GM18507 (cell line): Measurements from ENCODE around the gene DLGAP1.
"Not testable (repeated sequence)": the region's sequence is repeated elsewhere in the genome, so short reads cannot be mapped to it uniquely, and the experiment has no call there.

Source experiments
- DNase-seq: peaks from one replicate; pipeline ENCODE4 v3.0.0; 2011; ENCODE audit warnings: low read depth; ENCODE audit not compliant: insufficient read length; ENCODE audit errors: extremely low spot score
- FAIRE-seq: peaks from 2 replicates; lab custom pipeline; 2011; peaks lifted over from hg19 to GRCh38; lab: Jason Lieb, UNC

The DLGAP1 gene

DNA sequence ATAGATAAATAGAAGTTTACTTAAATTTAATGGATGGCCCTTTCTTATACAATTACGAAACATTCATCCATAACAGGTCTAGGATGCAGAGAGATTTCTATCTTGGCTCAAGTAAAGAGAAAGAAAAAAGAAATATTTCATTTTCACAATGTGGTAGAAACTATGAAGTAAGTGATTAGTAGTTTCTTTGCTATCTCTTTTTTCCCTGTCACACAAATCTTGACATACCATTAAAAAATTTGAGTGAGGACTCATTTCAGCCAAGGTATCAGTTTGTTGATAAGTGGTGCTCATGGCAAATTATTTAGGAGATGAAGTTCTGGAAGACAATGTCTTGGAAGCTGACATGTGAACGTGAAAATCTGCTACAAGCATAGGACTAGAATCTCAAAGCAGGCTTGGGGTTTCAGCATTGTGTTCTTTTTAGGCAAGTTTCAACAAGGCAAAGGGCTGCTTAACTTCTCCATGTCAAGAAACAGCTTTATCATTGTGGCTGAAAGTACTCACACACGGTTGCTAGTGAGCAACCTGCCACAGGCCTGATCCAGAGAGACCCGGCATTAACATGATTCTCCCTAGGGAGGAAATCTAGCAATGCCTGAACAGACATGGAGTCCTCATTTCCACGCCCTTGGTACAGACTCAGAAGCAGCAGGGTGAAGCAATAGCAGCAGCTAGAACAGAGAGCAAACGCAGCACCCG lies 414.6 kb downstream of the DLGAP1 start:
- FAIRE-seq (no peak), DNase-seq (no peak)

DNA sequence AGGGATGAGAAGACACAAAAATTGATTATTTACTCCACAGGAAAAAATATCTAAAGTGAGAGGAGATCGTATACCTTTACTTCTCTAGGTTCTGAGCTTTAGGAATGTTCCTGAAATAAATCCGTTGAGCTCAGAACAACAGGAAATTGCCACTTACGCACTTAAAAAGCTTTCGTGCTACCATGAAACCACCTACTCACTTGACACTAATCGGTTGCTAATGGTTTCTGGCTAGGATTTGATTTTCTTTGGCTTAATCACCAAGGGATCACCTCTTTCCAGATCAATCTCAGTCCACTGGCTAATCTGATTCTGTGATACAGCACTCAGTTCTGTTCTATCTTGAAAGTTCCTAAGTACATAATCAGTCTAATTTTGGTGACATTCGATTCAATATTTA lies 419.6 kb downstream of the DLGAP1 start:
- no peak for DNase-seq
- no peak for FAIRE-seq

DNA sequence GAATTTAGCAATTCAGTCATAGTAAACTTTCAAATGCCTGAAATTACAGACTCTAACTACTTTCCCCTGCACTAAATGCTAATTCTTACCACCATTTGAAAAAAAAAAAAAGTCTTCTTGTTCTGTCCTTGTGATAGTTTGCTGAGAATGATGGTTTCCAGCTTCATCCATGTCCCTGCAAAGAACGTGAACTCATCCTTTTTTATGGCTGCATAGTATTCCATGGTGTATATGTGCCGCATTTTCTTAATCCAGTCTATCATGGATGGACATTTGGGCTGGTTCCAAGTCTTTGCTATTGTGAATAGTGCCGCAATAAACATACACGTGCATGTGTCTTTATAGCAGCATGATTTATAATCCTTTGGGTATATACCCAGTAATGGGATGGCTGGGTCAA lies 420.3 kb downstream of the DLGAP1 start:
- not testable (repeated sequence) for FAIRE-seq, DNase-seq

DNA sequence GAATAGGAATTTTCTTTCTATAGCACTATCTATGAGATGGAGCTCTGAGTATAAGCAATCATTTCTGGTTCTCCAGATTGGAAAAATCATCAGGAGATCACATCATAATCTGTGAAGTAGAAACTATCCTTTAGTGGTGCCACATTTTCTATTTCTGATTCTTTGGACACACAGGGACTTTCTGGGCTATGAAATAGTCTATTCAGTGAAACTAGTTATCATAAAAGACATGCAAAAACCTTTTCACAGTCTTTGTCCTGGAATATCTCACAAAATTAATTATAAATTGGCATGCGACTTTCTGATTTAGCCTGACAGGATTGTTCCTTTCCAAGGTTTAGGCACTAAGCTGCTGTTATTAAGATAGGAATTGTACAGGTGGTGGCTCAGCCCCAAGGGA lies 428.6 kb downstream of the DLGAP1 start:
- FAIRE-seq (no peak), DNase-seq (no peak)

DNA sequence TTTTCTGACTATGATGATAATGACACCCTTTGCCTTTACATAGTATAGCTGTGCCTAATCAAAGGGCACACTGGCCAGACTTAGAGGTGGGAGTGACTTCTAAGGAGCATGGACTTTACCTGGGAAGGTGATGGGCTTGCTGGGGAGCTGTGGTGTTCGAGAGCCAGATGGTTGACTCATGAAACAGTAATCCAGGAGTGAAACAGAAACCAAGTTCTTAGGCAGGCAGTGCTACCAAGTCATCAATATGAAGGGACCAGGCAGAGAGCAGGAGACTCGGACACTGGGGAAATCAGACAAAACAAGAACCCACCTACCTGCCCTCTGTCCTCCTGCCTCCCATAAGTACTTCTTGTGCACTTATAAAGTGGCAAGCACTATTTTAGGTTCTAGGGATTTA lies 430.4 kb downstream of the DLGAP1 start:
- DNase-seq (no peak), FAIRE-seq (no peak)

DNA sequence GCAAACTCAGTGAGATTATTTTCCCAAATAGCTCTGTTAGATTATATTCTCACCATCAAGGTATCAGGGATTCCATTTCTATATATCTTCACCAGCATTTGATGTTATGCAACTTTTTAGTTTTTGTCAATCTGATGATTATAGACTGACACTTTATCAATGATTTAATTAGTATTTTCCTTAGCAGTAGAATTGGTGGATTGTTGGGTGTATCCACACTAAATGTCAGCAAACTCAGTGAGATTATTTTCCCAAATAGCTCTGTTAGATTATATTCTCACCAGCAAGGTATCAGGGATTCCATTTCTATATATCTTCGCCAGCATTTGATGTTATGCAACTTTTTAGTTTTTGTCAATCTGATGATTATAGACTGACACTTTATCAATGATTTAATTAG lies 432.4 kb downstream of the DLGAP1 start:
- DNase-seq, FAIRE-seq: not testable (repeated sequence)

DNA sequence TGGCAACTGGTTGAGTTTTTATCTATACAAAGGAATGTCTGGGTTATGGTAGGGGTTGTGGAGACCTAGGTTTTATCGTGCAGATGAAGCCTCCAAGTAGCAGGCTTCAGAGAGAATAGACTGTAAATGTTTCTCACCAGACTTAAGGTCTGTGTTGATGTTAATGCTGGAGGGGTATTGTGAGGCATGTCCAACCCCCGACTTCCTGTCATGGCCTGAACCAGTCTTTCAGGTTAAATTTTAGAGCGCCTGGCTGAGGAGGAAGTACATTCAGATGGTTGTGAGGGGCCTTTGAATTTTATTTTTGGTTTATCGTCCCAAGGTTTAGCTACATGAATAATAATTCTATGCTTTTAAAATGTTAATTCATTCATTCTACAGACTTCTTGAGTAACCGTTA lies 435.1 kb downstream of the DLGAP1 start:
- DNase-seq (no peak), FAIRE-seq (no peak)

DNA sequence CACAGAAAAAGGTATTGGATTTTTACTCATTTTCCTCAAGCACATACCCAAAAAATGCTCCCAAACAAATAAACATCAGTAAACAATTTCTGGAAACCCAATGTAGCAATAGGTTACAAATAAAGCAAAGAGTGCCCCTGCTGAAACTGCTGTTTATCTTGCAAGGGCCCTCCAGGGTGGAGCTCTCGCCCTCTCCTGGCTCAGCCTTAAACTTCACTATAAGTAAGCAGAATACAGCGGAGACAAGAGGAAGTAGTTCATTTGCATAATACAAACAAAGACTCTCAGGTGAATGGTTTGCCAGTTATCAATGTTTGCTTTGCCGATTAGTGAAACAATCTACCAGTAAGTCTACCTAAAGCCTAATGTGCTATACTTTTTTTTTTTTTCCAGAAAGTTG lies 437.6 kb downstream of the DLGAP1 start:
- no peak for FAIRE-seq

DNA sequence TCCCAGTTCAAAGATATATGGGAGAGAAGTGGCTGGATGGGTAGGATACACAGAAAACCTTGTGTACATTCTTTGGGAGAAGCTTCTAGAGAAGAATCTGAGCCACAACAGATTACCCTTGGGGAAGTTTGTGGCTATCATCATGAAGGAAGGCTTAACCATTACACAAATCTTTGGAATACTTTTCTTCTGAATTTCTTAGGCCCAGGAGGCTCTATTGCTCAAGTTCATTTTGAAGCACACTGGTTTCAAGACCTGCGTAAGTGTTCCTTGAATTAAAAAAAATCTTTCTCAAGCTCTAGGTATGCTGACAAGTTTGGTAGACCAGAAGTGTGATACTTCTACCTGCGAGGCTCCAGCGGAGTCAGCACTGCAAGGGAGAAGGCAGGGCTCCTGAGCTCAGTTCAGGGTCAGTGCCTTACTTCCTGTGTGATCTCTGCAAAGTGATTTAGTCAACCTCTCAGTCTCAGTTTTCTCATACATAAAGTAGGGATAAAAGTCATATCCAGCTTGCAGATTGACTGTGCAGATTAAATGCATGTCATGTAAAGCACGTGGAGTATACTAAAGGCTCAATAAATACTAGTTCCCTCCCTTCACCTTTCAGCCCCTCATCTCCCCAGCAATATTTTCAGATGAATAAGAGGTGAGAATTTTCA lies 438.6 kb downstream of the DLGAP1 start:
- FAIRE-seq (no peak), DNase-seq (no peak)

More for the DNA sequence above, 437.6 kb downstream of the DLGAP1 start:
- no peak for DNase-seq

DNA sequence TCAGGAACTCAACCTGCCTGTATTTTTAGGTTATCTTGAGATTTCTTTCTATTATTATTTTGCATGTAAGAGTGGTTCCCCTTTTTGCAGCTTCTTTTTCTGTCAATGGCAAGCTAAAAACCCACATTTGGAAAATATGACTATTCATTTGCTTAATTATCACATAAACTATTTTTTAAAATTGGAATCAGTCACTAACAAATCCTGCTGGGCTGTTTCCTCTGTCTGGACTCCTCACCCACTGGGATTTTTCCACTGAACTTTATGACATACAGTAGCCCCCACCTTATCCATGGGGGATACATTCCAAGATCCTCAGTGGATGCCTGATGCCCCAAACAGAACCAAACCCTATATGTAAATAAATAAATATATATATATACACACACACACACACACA lies 447.3 kb downstream of the DLGAP1 start:
- DNase-seq (no peak), FAIRE-seq (no peak)

DNA sequence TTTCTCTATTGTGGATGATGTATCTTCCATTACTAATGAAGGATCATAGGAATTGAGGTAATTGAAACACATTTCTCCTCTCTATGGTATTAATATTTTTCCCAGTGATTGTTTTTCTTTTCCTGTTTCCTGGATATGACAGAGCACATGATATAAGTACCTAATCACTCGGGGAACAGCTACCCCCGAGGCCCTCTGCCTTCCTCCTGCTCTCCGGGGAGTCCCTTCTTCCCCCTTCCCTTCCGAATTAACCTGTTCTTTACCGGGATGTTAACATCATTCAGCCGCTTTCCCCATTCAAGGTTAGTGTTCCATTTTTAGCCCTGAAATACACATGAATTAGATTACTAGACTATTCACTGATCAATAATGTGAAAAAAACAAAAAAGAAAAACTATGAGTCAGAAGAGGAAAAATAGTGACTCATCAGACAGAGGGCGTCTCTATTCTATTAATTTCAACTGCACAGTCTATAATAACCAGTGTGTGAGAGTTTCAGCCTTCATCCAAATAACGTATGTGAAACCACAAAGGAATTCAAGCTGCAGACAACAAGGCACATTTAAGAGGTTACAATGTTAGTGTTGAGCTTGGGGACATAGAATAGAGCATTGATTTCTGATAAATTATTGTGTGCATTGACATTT lies 450.8 kb downstream of the DLGAP1 start:
- no peak for DNase-seq
- FAIRE-seq: no peak

DNA sequence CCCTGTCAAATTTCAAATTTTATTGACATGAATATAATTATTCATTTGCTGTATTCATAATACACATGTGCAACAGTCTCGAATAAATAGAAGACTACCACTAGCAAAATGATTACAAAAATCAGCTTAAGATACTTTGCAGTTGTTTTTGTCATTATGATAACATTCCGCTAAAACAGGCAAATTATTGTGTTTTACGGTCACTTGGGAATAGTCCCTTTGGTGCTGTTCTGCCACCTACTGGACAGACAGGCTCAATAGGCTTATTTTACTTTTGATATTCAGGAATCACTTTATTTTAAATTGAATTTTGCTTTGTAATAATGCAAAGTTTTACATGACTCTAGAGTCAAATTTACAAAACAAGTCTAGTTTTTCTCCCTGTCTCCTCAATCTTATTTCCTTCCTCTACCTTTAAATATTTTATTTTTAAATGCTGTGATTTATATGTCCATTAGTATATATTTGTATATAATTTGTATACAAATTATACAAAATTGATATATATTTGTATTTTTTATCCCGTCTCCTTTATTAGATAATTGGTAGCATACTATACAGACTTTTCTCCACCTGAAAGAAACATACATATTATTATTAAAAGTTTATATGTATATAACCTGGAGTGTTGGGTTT lies 456.3 kb downstream of the DLGAP1 start:
- DNase-seq (no peak), FAIRE-seq (peak; percentile 67)

DNA sequence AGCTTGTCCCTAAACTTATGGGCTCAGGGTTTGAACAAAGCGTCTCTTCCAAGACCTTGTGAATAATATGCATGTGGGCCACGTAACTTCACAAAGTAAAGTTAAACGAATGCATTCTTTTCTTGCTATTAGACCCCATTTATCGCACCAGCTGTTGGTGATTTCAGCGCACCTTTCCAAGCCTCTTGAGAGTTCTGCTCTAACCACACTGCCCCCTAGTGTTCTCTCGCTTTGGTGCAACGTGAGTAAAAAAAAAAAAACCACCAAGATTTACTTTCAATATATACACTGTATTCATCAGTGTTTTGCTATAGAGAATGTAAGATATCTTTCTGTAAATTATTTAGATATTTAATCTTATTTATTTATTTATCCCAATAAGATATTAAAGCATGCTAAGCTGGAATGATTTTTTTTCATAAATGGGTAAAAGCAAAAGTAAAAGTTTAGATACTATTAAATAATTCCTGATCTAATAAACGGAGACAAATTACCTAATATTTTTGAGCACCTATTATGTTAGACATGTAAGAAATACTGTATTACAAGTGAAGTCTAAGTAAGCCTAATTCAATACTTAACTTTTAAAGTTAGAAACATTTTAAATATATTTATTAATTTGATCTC lies 459.5 kb downstream of the DLGAP1 start:
- FAIRE-seq (peak; percentile 73), DNase-seq (no peak)

DNA sequence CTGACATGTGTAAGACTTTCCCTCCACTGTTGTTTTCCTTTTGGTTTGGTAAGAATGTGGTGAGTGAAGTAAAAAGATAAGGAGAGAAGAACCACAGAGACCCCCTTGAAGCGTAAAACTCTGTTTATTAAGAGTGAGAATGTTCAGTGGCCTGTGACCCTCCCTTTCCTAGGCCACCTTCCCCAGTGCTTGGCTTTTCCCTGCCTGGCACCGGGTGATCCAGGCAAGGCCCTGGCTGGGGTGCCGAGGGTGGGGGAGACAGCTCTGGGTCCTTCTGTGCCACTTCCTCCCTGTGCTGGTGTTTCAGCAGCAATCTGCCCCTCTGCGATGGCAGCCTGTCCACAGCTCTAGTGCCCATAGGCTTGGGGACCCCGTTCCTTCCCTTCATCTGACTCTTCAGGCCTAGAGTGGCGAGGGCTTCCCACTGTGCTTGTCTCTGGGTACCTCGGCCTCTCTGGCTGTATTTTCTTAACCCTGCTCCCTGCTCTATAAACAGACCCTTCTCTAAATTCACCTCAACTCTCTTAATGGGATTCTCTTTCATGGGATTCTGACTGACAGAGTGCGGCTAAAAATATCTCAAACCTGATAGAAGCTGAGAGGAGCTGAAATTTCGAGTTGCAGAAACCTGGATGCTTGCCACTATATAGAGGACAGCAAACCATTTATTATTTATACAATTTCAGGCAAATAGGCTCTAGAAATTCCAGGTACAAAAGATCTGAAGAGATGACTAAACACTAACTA lies 461.0 kb downstream of the DLGAP1 start:
- FAIRE-seq (no peak), DNase-seq (no peak)

DNA sequence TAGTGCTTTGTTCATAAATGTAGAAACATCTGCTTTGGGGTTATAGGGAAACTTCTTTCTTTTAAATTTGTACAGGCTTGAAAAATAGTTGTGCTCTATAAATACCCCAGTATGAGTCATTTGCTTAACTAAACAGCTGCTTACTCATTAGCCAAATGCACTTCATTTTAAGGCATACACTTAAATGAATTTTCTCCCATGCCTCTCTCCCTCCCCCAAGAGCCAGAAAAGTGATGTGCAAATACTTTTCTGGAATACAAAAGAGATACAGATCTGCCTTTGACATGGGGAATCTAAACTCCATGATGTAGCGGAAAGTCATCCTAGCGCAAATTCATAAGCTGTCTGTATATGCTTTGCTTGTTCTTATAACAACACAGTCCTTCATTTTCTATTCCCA lies 469.4 kb downstream of the DLGAP1 start:
- no peak for FAIRE-seq
- DNase-seq: no peak

DNA sequence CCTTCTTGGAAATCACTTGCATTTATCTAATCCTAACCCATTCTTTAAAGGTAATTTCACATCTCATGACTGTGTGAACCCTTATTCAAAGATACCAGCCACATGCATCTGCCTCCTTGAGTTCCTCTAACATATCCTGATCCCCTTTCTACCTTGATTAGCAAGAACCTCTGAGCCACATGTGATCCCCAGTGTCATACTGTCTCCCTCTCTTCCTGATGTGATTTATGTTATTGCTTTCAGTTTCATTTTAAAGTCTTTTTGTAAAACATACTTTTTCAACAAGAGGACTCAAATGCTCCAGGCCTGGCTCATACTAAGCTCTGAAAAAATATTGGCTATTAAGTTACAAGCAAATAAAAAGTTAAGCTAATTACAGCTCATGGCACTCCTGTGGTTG lies 470.1 kb downstream of the DLGAP1 start:
- FAIRE-seq (peak; percentile 9), DNase-seq (no peak)

DNA sequence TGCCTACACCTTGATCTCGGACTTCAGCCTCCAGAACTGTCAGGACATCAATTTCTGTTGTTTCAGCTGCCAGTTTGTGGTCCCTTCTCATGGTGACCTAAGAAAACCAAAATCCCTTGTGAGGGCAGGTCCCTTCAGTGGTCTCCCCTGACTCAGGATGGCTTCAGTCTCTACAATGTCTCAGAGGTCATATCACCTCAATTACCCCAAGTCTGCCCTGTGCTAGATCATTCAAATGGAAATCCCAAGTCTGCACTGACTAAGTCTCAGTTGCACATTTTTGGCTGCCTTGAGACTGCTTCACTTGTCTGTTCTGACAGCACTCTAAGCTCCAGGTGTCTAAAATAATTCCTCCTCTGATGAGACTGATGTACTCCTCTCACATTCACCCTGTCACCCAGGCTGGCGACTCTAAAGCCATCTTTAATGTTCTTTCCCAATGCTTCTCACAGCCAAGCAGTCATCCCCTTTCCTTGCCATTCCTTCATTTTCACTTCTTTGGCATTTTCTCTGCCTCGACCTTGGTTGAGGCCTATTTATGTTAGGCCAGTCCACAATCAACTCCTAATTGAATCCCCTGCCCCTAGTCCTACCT lies 470.8 kb downstream of the DLGAP1 start:
- FAIRE-seq (no peak), DNase-seq (no peak)

DNA sequence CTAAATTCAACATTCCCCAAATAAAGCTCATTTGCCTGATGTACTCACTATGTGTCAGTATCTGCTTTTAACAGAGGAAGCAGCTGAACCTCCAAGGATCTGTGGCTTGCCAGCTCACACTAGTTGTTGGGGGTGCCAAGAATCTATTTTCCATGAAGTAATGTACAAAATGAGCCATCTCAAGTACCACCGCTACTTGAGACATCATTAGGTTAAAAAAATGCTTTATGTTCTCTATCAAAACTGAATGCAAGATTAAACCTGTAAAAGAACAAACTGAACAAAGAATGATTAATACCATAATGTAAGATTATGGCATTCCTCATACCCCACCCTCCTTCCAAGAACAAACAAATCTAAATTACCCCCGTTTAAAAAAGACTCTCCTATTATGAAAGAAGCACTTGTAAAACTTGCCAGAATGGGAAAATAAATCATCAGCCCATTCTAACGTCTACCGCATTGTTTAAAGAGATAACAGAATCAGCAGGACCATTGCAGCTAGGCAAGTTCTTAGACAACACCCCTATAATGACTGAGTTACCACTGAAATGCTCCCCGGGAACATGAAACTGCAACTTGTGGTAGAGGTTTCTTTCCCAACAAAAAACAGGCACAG lies 471.6 kb downstream of the DLGAP1 start:
- FAIRE-seq (no peak), DNase-seq (no peak)

DNA sequence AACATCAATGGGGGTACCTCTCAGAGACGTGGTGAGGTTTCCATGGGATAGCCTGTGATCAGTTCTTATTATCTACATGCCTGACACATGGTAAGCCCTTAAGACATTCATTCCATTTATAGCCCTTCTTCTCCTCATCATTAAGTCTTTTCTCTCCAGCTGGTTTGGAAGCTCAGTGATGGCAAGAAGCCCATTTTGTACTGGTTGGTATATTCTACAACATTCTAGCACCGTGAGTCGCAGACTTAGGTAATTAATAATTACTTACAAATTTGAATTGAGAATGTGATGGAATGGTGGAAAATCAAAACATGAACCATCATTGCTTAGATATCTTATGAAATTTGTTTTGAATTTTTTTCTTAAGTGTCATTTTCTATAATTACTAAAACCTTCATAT lies 472.6 kb downstream of the DLGAP1 start:
- no peak for DNase-seq
- FAIRE-seq: no peak
